PFSK-1 (cell line): ENCODE measurements around the gene SEC31A.

Experiments
- SIN3A ChIP-seq: IDR thresholded peaks from 2 replicates; pipeline ENCODE4 v1.6.1; 2012; ENCODE audit warnings: mild to moderate bottlenecking, low read length, moderate library complexity, borderline replicate concordance; ENCODE audit not compliant: insufficient read depth

The SEC31A gene

GRCh38 chr4:82770607-82771006 is 120.3 kb downstream of the SEC31A start:
- TF ChIP-seq SIN3A = no peak
